ENCODE results near the gene SLC39A11.
"Not testable (repeated sequence)": the region's sequence is repeated elsewhere in the genome, so short reads cannot be mapped to it uniquely, and the experiment has no call there.

Gene SLC39A11

GRCh38 chr17:73105431-73105830, 12.9 kb upstream of the SLC39A11 start:
- DNase-seq: no peak

- no peak for DNase-seq
These were observed 12.0 kb upstream of the SLC39A11 start for GRCh38 chr17:73104450-73104849.

GRCh38 chr17:73103641-73104335, 11.3 kb upstream of the SLC39A11 start:
- no peak for DNase-seq

- no peak for DNase-seq
These were observed 8.5 kb upstream of the SLC39A11 start for GRCh38 chr17:73101031-73101430.

GRCh38 chr17:73100363-73100762, 7.9 kb upstream of the SLC39A11 start:
- no peak for DNase-seq

GRCh38 chr17:73099511-73099910, 7.0 kb upstream of the SLC39A11 start:
- DNase-seq: no peak

- DNase-seq: no peak
These were observed 6.4 kb upstream of the SLC39A11 start for GRCh38 chr17:73098919-73099318.

- DNase-seq: not testable (repeated sequence)
These were observed 5.7 kb upstream of the SLC39A11 start for GRCh38 chr17:73097973-73098765.

- no peak for DNase-seq
These were observed 4.4 kb upstream of the SLC39A11 start for GRCh38 chr17:73096866-73097265.

- no peak for DNase-seq
These were observed 3.7 kb upstream of the SLC39A11 start for GRCh38 chr17:73096211-73096610.

- DNase-seq: no peak
These were observed 798 bp upstream of the SLC39A11 start for GRCh38 chr17:73093286-73093685.

- no peak for DNase-seq
These were observed 542 bp downstream of the SLC39A11 start for GRCh38 chr17:73091770-73092522.

GRCh38 chr17:73091410-73091769, 1.1 kb downstream of the SLC39A11 start:
- no peak for DNase-seq

GRCh38 chr17:73090396-73091202, 1.9 kb downstream of the SLC39A11 start:
- DNase-seq: no peak

GRCh38 chr17:73089322-73090317, 2.9 kb downstream of the SLC39A11 start:
- no peak for DNase-seq

GRCh38 chr17:73088561-73088960, 3.9 kb downstream of the SLC39A11 start:
- no peak for DNase-seq

- DNase-seq: no peak
These were observed 9.1 kb downstream of the SLC39A11 start for GRCh38 chr17:73083432-73083831.

GRCh38 chr17:73074566-73074965, 17.9 kb downstream of the SLC39A11 start:
- DNase-seq: no peak

- no peak for DNase-seq
These were observed 20.1 kb downstream of the SLC39A11 start for GRCh38 chr17:73072219-73072962.

GRCh38 chr17:73071066-73071999, 21.2 kb downstream of the SLC39A11 start:
- no peak for DNase-seq
